GM19023 (cell line): ENCODE results near the gene TMEM255B.
A peak's percentile ranks its signal among the peaks of the same experiment; 100 is the strongest.
"Not testable (repeated sequence)": the region's sequence is repeated elsewhere in the genome, so short reads cannot be mapped to it uniquely, and the experiment has no call there.

ENCODE experiments used
- ATAC-seq: cut with Tn5 transposase; IDR thresholded peaks from one replicate; pipeline ENCODE4 v1.9.1; 2021; ENCODE audit warnings: mild to moderate bottlenecking, moderate library complexity; ENCODE audit not compliant: unreplicated experiment

TMEM255B gene

DNA sequence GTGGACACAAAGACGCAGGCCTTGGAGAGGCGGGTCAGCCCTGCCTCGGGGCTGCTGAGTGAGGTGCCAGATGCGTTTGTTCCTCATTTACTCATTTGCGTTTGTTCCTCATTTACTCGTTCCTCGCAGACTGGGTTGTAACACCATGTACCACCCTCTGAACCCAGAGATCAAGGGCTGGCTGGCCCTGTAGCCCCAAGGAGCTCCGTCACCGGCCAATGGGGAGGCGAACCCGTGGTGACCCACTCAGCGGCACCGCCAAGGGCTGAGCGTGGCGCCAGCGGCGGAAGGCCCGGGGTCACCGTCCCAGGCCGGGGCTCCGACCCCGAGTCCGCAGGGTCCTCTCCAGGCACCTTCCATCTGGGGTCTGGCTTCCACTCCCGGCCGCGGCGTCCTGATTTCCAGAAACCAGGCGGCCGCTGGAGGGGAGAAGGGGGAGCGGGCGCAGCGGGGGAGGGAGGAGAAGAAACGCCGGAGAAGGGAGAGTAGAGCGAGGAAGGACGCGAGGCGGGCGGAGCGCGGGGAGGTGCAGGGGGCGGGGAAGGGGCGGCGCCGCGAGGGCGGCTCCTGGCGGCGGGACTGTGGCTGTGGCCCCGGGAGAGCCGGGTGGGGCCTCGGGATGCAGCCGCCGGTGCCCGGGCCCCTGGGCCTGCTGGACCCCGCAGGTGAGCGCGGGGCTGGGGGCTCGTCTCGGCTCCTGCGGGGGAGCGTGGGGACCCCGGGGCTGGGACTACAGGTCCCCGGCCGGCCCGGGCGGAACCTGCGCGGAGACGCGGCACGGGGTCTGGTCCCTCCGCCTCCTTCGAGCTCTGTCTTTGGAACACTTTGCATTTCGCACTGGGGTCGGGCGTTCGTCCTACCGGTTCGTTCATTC is at the start of gene TMEM255B:
TSS of gene TMEM255B (plus strand) at position 576 of the 874 bp plus-strand sequence. CDS start at position 620, 44 bp downstream.
- ATAC-seq: peak; percentile 89

DNA sequence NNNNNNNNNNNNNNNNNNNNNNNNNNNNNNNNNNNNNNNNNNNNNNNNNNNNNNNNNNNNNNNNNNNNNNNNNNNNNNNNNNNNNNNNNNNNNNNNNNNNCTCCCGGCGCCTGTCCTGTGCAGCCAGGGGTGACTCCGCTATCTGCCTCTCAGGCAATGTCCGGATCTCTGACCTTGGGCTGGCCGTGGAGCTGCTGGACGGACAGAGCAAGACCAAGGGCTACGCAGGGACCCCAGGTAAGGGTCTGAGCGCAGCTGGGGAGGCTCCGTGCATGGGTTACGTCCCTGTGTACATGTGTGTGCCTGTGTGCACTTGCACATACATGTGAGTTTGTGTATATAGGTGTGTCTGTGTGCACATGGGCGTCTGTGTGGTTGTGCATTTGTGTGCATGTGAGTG is 36.1 kb upstream of the TMEM255B start:
- ATAC-seq: no peak

DNA sequence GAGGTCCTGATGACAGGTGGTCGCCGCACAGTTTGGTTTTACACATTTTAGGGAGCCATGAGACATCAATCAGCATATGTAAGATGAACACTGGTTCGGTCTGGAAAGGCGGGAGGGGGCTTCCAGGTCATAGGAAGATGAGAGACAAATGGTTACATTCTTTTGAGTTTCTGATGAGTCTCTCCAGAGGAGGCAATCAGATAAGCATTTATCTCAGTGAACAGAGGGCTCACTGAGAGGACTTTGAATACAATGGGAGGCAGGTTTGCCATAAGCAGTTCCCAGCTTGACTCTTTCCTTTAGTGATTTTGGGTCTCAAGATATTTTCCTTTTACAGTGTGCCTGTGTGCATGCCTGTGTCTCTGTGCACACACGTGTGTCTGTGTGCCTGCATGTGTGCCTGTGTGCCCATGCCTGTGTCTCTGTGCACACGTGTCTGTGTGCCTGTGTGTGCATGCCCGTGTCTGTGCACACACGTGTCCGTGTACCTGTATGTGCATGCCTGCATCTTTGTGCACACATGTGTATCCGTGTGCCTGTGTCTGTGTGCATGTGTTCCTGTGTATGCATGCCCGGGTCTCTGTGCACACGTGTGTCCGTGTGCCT is 35.5 kb upstream of the TMEM255B start:
- no peak for ATAC-seq

DNA sequence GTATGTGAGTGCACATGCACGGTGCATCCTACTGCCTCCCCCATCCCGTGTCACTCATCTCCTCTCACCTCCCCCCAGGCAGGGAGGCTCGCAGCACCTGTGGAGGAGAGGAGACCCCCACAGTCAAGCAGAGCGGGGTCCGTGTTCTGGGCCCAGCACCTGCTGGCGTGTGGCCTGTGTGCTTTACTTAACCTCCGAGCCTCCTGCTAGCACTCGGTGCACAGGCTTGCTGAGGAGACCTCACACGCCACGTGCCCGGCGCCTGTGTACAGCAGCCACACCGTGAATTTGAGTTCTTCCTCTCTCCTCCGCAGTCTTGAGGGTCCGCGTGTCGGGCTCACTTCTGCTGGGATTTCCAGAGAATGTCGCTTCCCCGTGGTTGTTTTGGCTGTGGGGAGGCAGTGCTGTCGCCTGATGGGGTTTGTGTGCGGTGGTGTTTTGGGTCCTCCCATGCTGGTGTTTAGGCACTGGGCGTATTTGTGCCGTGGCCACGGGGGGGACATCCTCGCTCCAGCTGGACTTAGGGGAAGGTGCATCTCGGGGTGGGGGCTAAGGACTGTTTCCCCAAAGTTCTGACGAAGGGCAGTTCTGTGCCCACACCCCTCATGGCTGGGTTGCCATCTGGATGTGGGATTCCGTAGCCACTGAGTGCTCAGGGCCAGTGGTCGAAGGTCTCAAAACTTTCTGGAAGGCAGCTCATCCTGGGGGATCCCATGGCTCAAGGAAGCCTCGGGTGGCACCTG is 34.8 kb upstream of the TMEM255B start:
- ATAC-seq: no peak

DNA sequence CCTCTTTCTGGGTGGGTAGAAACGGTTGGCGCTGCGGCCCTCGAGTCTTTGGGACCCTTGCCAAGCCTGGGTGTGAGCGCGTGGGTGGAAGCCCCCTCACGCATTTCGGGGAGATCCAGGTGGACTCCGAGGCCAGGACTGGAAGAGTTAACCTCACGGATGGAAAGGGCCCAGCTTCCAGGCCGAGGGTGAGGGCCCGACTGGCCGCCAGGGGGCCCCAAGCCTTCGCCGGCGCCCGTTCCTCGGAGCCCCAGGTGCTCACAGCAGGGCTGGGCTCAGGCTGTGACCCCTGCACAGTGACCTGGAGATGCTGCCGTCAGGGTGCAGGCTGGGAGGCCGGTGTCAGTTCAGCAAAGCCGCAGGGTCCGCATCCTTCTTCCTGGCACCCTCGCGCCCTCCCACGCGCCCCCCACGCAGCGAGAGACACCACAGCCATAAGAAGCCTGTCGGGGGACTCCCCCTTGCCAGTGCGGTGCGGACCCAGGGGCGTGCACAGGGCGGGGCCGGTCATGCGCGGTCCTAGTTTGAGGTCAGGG is 34.2 kb upstream of the TMEM255B start:
- peak; percentile 90 for ATAC-seq

DNA sequence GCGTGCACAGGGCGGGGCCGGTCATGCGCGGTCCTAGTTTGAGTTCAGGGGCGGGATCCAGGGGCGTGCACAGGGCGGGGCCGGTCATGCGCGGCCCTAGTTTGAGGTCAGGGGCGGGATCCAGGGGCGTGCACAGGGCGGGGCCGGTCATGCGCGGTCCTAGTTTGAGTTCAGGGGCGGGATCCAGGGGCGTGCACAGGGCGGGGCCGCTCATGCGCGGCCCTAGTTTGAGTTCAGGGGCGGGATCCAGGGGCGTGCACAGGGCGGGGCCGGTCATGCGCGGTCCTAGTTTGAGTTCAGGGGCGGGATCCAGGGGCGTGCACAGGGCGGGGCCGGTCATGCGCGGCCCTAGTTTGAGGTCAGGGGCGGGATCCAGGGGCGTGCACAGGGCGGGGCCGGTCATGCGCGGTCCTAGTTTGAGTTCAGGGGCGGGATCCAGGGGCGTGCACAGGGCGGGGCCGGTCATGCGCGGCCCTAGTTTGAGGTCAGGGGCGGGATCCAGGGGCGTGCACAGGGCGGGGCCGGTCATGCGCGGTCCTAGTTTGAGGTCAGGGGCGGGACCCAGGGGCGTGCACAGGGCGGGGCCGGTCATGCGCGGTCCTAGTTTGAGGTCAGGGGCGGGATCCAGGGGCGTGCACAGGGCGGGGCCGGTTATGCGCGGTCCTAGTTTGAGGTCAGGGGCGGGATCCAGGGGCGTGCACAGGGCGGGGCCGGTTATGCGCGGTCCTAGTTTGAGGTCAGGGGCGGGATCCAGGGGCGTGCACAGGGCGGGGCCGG is 33.5 kb upstream of the TMEM255B start:
- ATAC-seq: not testable (repeated sequence)

DNA sequence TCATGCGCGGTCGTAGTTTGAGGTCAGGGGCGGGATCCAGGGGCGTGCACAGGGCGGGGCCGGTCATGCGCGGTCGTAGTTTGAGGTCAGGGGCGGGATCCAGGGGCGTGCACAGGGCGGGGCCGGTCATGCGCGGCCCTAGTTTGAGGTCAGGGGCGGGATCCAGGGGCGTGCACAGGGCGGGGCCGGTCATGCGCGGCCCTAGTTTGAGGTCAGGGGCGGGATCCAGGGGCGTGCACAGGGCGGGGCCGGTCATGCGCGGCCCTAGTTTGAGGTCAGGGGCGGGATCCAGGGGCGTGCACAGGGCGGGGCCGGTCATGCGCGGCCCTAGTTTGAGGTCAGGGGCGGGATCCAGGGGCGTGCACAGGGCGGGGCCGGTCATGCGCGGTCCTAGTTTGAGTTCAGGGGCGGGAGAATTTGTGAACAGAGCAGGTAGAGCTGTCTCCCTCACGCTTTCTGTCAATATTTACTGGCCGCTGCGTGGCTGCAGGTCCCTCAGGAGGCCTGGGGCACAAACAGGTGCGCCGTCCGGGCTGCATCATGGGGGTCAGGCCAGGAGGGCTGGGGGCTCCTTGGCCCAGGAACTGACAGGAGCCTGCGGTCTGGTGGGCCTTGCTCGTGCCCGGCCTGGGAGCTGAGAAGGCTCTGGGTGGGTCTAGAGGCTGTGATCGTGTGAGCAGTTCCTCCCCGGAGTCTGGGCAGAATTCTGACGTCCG is 32.8 kb upstream of the TMEM255B start:
- not testable (repeated sequence) for ATAC-seq

DNA sequence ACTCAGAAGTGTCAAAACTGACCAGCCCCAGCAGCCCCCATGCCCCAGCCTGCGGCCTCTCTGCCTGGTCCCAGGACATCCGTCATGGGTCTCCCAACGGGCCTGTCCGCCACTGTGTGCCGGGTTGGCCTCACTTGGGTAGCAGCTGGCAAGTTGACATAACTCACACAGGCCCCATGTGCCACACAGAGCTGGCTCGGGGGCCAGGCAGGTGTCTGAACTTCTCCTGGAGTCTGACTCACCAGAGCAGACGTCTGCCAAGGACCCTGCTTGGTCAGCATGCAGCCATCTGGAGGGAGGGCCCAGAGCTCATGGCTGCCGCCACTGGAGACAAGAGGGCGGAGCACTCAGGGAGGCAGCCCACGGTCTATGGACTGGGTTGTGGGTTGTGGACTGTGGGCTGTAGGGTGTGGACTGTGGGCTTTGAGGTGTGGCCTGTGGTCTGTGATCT is 32.0 kb upstream of the TMEM255B start:
- ATAC-seq: no peak

DNA sequence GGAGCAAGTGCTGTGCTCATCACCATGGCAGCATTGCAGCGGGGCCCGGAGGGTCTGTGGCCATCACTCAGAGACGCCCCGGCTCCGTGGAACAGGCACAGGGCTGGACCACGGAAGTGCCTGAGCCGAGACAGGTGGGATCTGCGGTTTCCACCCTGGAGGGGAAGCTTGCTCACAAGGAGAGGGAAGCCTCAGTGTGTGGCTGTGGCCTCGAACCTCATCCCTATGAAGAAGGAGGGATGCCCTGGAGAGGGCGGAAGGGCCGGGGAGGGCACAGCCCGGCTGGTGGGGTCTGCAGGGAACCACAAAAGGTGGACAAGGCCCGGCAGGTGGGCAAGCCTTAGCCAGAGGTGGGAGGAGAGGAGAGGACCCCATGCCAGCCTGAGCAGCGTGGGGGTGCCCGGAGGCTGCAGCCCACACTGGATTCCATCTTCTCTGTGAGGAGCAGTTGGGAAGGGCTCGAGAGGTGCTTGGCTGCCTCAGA is 30.4 kb upstream of the TMEM255B start:
- no peak for ATAC-seq

DNA sequence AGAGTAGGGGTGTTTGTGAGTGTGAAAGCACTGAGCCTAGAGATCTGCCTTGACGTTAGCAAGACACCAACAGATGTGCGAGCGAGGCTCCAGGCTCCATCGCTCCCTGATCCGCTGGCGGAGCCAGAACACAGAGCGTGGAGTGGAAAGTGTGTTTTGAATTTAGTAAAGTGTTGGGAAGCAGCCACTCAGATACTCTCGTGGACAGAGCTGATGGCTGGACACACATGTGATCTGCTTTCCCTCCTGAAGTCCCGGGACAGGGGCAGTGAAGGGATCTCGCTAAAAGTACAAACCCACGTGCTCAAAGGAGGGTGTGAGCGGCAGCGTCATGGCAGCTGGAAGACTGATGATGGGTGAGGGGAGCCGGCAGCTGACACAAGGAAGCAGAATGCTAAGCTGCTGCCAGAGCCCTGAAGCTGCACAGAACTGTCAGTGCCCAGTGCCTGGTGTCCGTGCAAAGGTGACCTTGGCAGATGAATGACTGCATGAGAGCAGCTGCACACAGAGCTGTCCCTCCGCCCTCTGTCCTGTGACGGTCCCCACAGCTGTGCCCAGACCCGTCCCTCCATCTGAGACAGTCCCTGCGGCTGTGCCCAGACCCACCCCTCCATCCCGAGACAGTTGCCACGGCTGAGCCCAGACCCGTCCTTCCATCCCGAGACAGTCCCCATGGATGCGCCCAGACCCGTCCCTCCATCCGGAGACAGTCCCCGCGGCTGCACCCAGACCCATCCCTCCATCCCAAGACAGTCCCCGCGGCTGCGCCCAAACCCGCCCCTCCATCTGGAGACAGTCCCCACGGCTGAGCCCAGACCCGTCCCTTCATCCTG is 29.6 kb upstream of the TMEM255B start:
- ATAC-seq: no peak

DNA sequence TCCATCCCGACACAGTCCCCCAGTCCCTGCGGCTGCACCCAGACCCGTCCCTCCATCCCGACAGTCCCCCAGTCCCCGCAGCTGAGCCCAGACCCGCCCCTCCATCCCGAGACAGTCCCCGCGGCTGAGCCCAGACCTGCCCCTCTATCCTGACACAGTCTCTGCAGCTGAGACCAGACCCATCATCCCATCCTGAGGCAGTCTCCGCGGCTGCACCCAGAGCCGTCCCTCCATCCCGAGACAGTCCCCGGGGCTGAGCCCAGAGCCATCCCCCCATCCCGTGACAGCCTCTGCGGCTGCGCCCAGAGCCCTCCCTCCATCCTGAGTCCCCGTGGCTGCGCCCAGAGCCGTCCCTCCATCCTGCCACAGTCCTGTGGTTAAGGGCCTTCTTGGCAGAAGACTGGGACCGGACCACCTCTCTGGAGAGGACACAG is 28.8 kb upstream of the TMEM255B start:
- ATAC-seq: no peak

DNA sequence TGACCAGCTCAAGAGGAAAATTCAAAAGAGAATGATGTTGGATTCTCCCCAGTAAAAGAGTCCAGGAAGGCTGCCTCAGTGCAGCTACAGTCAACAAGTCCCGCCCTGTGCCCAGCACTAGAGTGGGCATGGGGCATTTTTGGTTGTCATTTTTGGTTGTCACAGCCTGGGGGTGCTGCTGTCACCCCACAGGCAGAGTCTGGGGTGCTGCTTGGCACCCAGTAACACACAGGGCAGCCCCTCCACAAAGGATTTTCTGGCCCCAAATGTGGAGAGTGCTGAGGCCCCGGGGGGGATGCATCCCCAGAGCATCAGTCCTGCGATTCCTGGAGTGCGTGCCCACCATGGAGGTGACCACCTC is 28.2 kb upstream of the TMEM255B start:
- no peak for ATAC-seq

DNA sequence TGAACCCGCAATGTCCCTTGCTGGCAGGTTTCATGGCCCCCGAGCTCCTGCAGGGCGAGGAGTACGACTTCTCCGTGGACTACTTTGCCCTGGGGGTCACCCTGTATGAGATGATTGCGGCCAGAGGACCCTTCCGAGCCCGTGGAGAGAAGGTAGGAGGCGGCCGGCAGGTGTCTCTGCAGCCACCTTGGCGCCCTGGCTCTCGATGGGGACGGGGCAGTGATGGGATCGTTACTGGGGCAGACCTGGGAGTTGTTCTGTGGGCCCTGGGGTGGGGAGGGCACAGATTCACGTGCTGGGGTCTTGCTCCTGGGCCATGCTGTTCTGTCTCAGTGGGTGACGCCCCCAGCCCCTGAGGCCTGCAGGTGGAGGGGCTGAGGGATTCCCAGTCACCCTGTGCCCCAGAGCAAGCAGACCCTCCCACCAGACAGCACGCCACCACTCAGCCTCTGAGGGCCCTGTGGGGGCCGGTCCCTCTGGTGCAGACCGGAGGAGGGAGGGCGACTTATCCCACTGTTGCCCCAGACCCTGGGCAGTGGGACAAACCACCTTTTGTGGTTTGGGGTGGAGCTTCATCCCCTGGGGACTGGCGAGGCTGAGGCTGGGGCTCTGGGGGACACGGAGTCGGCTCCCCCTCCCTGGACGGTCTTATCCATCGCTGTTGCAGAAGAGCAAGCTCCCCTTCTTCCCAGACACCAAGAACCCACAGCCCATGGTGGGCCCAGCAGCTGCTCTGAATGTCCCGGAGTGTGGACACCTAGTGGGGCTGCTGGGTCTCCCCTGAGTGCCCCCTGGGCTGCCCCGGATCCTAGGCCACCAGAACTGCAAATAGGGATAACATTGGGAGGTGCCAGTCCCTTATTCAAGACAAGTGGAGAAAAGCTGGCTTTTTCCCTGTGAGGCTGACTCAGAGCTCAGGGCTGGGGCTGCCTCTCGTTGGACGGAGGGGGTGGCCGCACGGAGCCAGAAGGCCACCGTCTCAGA is 27.5 kb upstream of the TMEM255B start:
- no peak for ATAC-seq

DNA sequence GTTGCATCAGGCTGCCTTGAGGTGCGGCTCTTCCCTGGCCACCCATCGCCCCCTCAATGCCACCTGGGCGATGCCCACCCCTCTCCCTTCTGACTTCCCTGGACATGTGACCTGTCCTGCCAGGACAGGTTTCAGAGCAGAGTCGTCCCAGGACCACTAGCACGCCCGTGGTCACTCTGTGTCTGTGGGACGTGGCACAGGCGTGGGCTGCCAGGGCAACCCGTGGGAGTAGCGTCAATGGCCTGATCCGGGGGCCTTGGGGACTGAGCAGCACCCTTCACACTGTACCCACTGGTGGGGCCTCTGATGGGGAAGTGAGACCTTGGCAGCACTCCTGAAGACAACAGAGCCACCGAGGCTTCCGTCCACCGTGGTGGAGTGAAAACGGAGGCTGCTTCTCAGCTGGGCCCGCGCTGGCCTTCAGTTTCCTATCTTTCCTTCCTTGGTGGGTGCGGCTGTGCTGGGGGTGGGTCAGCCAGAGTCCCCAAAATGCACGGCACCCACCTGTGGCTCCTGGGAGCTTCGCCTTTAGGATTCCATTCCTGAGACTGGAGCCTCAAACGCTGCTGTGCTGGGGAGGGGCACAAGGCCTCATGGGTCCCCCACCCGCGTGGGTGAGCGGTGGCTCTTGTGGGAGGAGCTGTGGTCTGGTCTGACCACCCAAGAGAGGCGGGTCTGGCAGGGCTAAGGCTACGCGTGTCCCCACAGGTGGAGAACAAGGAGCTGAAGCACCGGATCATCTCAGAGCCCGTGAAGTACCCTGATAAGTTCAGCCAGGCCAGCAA is 26.7 kb upstream of the TMEM255B start:
- ATAC-seq: no peak

DNA sequence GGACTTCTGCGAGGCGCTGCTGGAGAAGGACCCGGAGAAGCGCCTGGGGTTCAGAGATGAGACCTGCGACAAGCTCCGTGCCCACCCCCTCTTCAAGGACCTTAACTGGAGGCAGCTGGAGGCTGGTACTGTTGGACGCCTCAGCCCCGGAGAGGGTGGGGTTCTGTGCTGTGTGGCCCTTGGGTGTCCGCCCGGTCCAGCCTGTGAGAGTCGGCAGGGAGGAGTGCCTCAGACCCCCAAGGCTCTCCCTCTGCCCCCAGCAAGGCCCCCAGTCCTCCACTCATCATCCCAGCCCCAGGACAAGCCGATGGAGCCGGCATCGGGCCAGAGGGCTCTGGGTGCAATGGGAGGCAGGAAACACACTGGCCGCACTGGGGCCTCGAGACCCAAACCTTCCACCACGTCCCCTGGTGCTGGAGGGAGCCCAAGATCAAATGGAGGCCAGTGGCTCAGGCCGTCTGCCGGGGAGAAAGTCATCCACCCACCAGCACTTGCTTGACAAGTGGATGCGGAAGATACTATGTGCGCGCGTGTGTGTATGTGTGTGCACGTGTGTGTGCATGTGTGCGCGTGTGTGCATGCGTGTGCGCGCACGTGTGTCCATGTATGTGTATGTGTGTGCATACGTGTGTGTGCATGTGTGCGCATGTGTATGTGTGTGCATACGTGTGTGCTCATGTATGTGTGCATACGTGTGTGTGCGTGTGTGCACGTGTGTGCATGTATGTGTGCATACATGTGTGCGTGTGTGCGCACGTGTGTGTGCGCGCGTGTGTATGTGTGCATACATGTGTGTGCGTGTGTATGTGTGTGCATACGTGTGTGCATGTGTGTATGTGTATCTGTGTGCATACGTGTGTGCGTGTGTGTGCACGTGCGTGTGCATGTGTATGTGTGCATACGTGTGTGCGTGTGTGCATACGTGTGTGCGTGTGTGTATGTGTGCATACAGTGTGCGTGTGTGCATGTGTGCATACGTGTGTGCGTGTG is 25.8 kb upstream of the TMEM255B start:
- ATAC-seq: no peak
